HCT116 (cell line): Measurements from ENCODE around the gene EEIG1. TPM values are rescaled to one million over a fixed set of nuclear protein-coding genes. Genes with fewer than 3 reads are reported as not detected.

ENCODE experiments used
- ATAC-seq: fragments of 200-7000 bp; cut with Tn5 transposase; 2 replicates; pipeline ENCODE4 v1.9.1; 2020; ENCODE audit warnings: mild to moderate bottlenecking, moderate library complexity
- BruUV-seq: library from RNA; stranded (reverse); fragments of 400-500 nt; replicated peaks from 2 replicates; lab custom pipeline; 2021; lab: Mats Ljungman, UMichigan
- CTCF ChIA-PET: fragments of 300-600 bp; sonication (Branson Sonifier 250); formaldehyde crosslinking; loops from one replicate; lab custom pipeline; 2021; ENCODE audit warnings: antibody characterized with exemption; lab: Charles Lee
- POLR2A ChIA-PET: fragments of 300-600, 350-600 bp; sonication (Branson Sonifier 250); formaldehyde crosslinking; loops from one replicate; lab custom pipeline; 2021; ENCODE audit warnings: antibody characterized with exemption; lab: Charles Lee
- RAD21 ChIA-PET, 2 experiments: fragments of 300-600 bp; sonication (Branson Sonifier 250); formaldehyde crosslinking; loops; one replicate each; lab custom pipeline; 2023; ENCODE audit warnings: low total read pairs in 2 of 2; ENCODE audit not compliant: uncharacterized antibody in 2 of 2, unreplicated experiment in 2 of 2, low non-redundant PET in 1 of 2; lab: Charles Lee
- DNase-seq: peaks from one replicate; pipeline ENCODE4 v3.0.0-alpha.2; 2010; ENCODE audit warnings: low read depth, low spot score
- H2AFZ ChIP-seq: fragments of 200-600 bp; shearing (Covaris generic), sonication (generic); 2 replicates; pipeline ENCODE4 v1.6.1; 2017; ENCODE audit warnings: low read depth, mixed run types, mixed read lengths, antibody characterized with exemption, low read length; ENCODE audit not compliant: poor library complexity, severe bottlenecking
- H3K27ac ChIP-seq: 2 replicates; pipeline ENCODE4 v1.5.1; 2012; ENCODE audit warnings: low read depth, low read length
- H3K27me3 ChIP-seq: fragments of 200-600 bp; sonication (generic); 2 replicates; pipeline ENCODE4 v1.6.1; 2016; ENCODE audit warnings: mixed run types, low read length, mixed read lengths; ENCODE audit not compliant: insufficient read depth
- H3K36me3 ChIP-seq, 2 experiments: fragments of 200-500 bp in 1 of 2; fragments of 200-600 bp in 1 of 2; sonication (Bioruptor generic) in 1 of 2; sonication (generic) in 1 of 2; 2 replicates each; pipeline versions ENCODE4 v1.5.1 to v1.6.1; 2014 to 2016; ENCODE audit warnings: low read length in 2 of 2, inconsistent platforms in 1 of 2, mixed read lengths in 1 of 2, mixed run types in 1 of 2; ENCODE audit not compliant: insufficient read depth in 2 of 2, control insufficient read depth in 1 of 2
- H3K4me1 ChIP-seq, 2 experiments: fragments of 200-600 bp in 1 of 2; sonication (generic) in 1 of 2; 2 replicates each; pipeline versions ENCODE4 v1.5.1 to v1.6.1; 2012 to 2017; ENCODE audit warnings: low read length in 2 of 2, inconsistent platforms in 1 of 2, mild to moderate bottlenecking in 1 of 2, mixed read lengths in 1 of 2, mixed run types in 1 of 2, moderate library complexity in 1 of 2; ENCODE audit not compliant: insufficient read depth in 2 of 2, control insufficient read depth in 1 of 2
- H3K4me2 ChIP-seq: fragments of 200-600 bp; sonication (generic); 2 replicates; pipeline ENCODE4 v1.6.1; 2017; ENCODE audit warnings: mixed run types, low read length, mixed read lengths
- H3K4me3 ChIP-seq, 2 experiments: fragments of 200-600 bp in 1 of 2; sonication (generic) in 1 of 2; replicated peaks in 1 of 2; 2 replicates each; pipeline ENCODE4 v1.5.1; 2011 to 2016; ENCODE audit warnings: low read length in 2 of 2, control low read depth in 1 of 2, low read depth in 1 of 2, mild to moderate bottlenecking in 1 of 2, mixed read lengths in 1 of 2, mixed run types in 1 of 2
- H3K79me2 ChIP-seq: fragments of 200-600 bp; sonication (generic); 2 replicates; pipeline ENCODE4 v1.6.1; 2017; ENCODE audit warnings: mild to moderate bottlenecking, mixed run types, low read length, moderate library complexity, mixed read lengths; ENCODE audit not compliant: insufficient read depth
- H3K9ac ChIP-seq: fragments of 200-600 bp; sonication (generic); 2 replicates; pipeline ENCODE4 v1.6.1; 2016; ENCODE audit warnings: low read length, mixed read lengths
- H3K9me2 ChIP-seq: fragments of 200-600 bp; sonication (generic), shearing (Covaris generic); 2 replicates; pipeline ENCODE4 v1.6.1; 2017; ENCODE audit warnings: mixed run types, mild to moderate bottlenecking, moderate library complexity; ENCODE audit not compliant: insufficient read depth
- H3K9me3 ChIP-seq, 2 experiments: fragments of 200-500 bp in 1 of 2; fragments of 200-600 bp in 1 of 2; sonication (Bioruptor generic) in 1 of 2; sonication (generic) in 1 of 2; 2 replicates each; pipeline ENCODE4 v1.6.1; 2014 to 2017; ENCODE audit warnings: low read length in 2 of 2, mixed read lengths in 2 of 2, inconsistent platforms in 1 of 2, low read depth in 1 of 2, mild to moderate bottlenecking in 1 of 2, mixed run types in 1 of 2, moderate library complexity in 1 of 2; ENCODE audit not compliant: control insufficient read depth in 1 of 2, insufficient read depth in 1 of 2
- H4K20me1 ChIP-seq: fragments of 200-600 bp; sonication (generic), shearing (Covaris generic); 2 replicates; pipeline ENCODE4 v1.6.1; 2017; ENCODE audit warnings: mixed run types, mild to moderate bottlenecking, moderate library complexity; ENCODE audit not compliant: insufficient read depth
- ATF3 ChIP-seq: IDR thresholded peaks from 2 replicates; pipeline ENCODE4 v1.6.1; 2012
- CBX3 ChIP-seq: IDR thresholded peaks from 2 replicates; pipeline ENCODE4 v1.6.1; 2012; ENCODE audit warnings: low read depth
- CEBPB ChIP-seq: IDR thresholded peaks from 2 replicates; pipeline ENCODE4 v1.6.1; 2012; ENCODE audit warnings: low read depth
- EGR1 ChIP-seq: IDR thresholded peaks from 2 replicates; pipeline ENCODE4 v1.6.1; 2012; ENCODE audit warnings: low read depth
- JUND ChIP-seq: IDR thresholded peaks from 2 replicates; pipeline ENCODE4 v1.6.1; 2012
- MAX ChIP-seq: IDR thresholded peaks from 2 replicates; pipeline ENCODE4 v1.6.1; 2012
- REST ChIP-seq: IDR thresholded peaks from 2 replicates; pipeline ENCODE4 v1.6.1; 2012; ENCODE audit warnings: low read depth
- SP1 ChIP-seq: IDR thresholded peaks from 2 replicates; pipeline ENCODE4 v1.6.1; 2012; ENCODE audit warnings: low read depth
- SRF ChIP-seq: IDR thresholded peaks from 2 replicates; pipeline ENCODE4 v1.6.1; 2012; ENCODE audit warnings: low read depth
- YY1 ChIP-seq: IDR thresholded peaks from 2 replicates; pipeline ENCODE4 v1.6.1; 2011; ENCODE audit warnings: low read length, low read depth, moderate library complexity, mild to moderate bottlenecking; ENCODE audit not compliant: insufficient replicate concordance; ENCODE audit errors: extremely low read depth
- ZNF274 ChIP-seq: fragments of 200-500 bp; sonication (Bioruptor generic); IDR thresholded peaks from 2 replicates; pipeline ENCODE4 v1.6.1; 2014; ENCODE audit warnings: mild to moderate bottlenecking, low read depth, low read length, inconsistent platforms
- intact Hi-C: fragments of 100-400 bp; cut with micrococcal nuclease; formaldehyde crosslinking; loops from 2 replicates; pipeline ENCODE4 v1.10.0; 2022
- total RNA-seq: library from RNA; stranded (reverse); gene quantifications from one replicate; pipeline ENCODE4 v1.2.1, GENCODE V29; 2021; ENCODE audit not compliant: unreplicated experiment

EEIG1 gene
- total RNA-seq, 1 experiment from 2014 or later, result 44.2 TPM

- Histone ChIP-seq H3K4me3 (no peak overlapping the region), H3K4me1 (peaks cover 10 to 21% of the 10 kb centered on the region in 2 experiments), H3K9me3 (no peaks in the 10 kb centered on the region), H3K79me2 (no peaks in the 10 kb centered on the region), H3K27ac (no peak overlapping the region; the same call in 1 of the 2 replicates), H3K4me2 (no peak overlapping the region)
- no peak for DNase-seq
- ChIA-PET RAD21 (interaction anchor here (0.6 to 2.1 kb wide), 4 partner anchors 92 to 124 kb away, joined by 4 to 11 read pairs (median 7); partner anchors contain the start of gene NAIF1 (in 1 of the 2)), CTCF (interaction anchor here (0.6 to 3.0 kb wide), 27 partner anchors 9 to 182 kb away, joined by 3 to 40 read pairs (median 4); partner anchors contain the start of genes NAIF1, PIP5KL1 and SLC25A25), POLR2A (interaction anchor here (1.0 kb wide), 1 partner anchor 155 kb away, joined by 3 read pairs; no protein-coding TSS in a partner anchor)
- TF ChIP-seq YY1, result no peak
- TF ChIP-seq JUND, result no peak
- no peak for TF ChIP-seq CEBPB
- TF ChIP-seq ATF3, result no peak
- TF ChIP-seq ZNF274, result no peak
- TF ChIP-seq SRF, result no peak
- no peak for TF ChIP-seq MAX
- TF ChIP-seq SP1, result no peak
- TF ChIP-seq REST, result no peak
- no peak for TF ChIP-seq CBX3
- no peak for TF ChIP-seq EGR1
- TF ChIP-seq, all 23 proteins: peak for 0
- Histone ChIP-seq H3K36me3 (peaks cover 0 to 9% of the 10 kb centered on the region in 2 experiments; a peak in 2 of 4 replicates), H4K20me1 (no peaks in the 10 kb centered on the region), H3K9me2 (no peaks in the 10 kb centered on the region), H3K27me3 (no peaks in the 10 kb centered on the region), H3K9ac (no peak overlapping the region), H2AFZ (no peak overlapping the region)
- ATAC-seq, result peak; percentile 10
- intact Hi-C loops, result loop anchor here (1.0 to 2.0 kb wide), 3 partner anchors 92 to 174 kb away; no protein-coding TSS in a partner anchor
- no TSS peak for BruUV-seq
These were observed 37.7 kb downstream of the EEIG1 start for GRCh38 chr9:127943011-127943662.
